T1000 (cell line): ENCODE data around the gene SLFN14.
"Not testable (repeated sequence)": the region's sequence is repeated elsewhere in the genome, so short reads cannot be mapped to it uniquely, and the experiment has no call there.

Experiments
- DNase-seq: peaks from one replicate; lab custom pipeline; 2025; ENCODE audit warnings: mixed read lengths; lab: John Stamatoyannopoulos, UW

The SLFN14 gene

GRCh38 chr17:35521654-35522256, 38.9 kb downstream of the SLFN14 start:
- not testable (repeated sequence) for DNase-seq

DNA sequence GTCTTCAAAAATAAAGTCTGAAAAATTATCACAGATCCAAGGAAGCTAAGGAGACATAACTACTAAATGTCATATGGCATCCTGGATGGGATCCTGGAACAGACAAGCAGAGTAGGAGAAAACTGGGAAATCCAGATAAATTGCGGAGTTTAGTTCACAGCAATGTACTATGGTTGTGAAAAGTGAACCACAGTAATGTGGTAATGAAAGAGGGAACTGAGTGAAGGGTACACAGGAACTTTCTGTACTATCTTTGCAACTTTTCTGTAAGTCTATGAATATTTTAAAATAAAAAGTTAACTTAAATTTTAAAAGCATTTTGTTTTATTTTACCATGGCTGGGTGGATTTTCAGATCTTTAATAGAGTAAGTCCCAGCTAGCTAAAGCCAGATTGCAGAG, 39.5 kb downstream of the SLFN14 start:
- DNase-seq: no peak

DNA sequence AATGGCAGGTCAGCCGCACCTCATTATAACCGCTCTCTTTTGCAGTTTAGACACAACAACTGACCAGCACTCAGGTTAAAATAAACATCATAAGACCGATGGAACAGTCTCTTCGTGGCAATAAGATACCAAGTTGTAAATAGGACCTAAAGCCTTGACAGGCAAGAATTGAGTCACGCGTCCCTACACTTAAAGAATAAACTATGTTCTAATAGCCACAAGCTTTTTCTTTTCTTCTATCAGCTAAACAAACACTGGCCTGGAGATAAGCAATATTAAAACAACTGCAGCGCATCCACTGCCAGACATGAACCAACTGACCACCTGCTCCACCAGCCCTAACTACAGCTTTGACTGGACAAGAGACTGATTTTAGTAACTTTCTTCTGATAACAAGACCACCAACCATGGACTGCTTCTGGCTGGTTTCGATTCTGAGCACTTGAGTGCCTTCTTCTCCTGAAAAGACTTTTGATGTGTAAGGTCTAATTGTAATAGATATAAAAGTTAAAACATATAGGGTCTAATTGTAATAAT, 40.6 kb downstream of the SLFN14 start:
- no peak for DNase-seq

GRCh38 chr17:35519439-35519838, 41.2 kb downstream of the SLFN14 start:
- no peak for DNase-seq

GRCh38 chr17:35518431-35518830, 42.2 kb downstream of the SLFN14 start:
- DNase-seq: not testable (repeated sequence)

GRCh38 chr17:35515027-35515426, 45.6 kb downstream of the SLFN14 start:
- DNase-seq: no peak

GRCh38 chr17:35514564-35514963, 46.1 kb downstream of the SLFN14 start:
- no peak for DNase-seq
